HG03457 (cell line): Measurements from ENCODE around the gene RNASE13.
"Not testable (repeated sequence)": the region's sequence is repeated elsewhere in the genome, so short reads cannot be mapped to it uniquely, and the experiment has no call there.

ENCODE experiments used
- ATAC-seq: cut with Tn5 transposase; IDR thresholded peaks from one replicate; pipeline ENCODE4 v1.9.1; 2021; ENCODE audit warnings: moderate number of reproducible peaks; ENCODE audit not compliant: unreplicated experiment

The RNASE13 gene

DNA sequence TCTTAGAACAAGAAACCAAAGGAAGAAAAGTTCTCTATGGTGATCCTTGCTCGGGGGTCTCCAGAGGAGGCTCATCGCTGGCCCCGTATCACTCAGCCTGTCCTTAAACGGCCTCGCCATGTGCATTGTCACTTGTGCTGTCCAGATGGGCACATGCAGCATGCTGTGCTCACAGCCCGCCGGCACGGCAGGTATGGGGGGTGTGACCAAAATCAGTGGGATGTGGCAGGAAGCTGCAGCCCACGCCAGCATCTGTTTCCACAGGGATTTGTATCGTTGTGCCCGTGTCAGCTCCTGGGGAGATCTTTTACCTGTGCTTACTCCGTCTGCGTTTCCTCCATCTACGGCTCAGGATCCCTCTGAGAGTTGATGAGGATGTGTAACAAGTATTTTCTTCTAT, 38.1 kb downstream of the RNASE13 start:
- ATAC-seq, result no peak

DNA sequence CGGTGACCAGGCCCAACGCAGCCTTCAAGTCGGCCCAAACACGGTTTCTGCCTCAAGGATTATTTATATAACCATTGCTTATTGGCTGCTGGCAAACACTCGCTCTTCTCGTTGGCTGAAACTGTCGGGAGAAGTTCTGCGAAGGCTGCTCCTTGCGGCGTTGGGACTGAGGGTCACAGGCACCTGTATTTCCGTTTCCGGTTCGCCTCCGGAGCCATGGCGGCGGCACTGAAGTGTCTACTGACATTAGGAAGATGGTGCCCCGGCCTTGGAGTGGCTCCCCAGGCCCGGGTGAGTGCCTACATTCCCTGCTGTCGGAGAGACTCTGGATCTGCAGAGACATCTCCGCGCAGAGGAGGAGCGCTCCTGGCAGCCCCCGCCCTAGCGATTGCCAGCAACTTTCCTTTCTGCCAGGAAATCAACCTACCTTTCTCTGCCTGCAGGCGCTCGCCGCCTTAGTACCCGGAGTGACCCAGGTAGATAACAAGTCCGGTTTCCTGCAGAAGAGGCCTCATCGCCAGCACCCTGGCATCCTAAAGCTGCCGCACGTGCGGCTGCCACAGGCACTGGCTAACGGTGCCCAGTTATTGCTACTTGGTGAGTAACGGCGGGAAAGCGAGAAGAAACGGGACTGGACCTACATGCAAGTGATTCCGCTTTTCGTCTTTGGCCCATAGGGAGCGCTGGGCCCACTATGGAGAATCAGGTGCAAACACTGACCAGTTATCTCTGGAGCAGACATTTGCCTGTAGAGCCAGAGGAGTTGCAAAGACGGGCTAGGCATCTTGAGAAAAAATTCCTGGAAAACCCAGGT, 44.6 kb downstream of the RNASE13 start, which contains the start of gene METTL17:
Gene METTL17 (plus strand): TSS at position 194 of the 814 bp plus-strand sequence. CDS start 23 bp downstream, at position 217.
- ATAC-seq, result peak; percentile 88

DNA sequence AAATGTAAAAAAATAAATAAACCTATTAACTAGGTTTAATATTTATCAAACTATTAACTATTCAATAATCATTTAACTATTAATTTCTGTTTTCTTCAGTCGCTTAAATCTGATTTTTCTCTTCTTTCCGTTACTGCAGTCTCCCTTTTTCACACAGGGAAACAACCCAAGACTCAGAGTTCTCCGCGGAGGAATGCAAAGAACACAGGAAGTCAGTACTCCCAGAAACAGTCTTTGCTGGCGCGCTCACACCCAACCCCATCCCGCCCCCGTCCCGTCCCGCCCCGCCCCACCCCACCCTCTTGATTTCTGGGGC, 45.2 kb downstream of the RNASE13 start:
- no peak for ATAC-seq

DNA sequence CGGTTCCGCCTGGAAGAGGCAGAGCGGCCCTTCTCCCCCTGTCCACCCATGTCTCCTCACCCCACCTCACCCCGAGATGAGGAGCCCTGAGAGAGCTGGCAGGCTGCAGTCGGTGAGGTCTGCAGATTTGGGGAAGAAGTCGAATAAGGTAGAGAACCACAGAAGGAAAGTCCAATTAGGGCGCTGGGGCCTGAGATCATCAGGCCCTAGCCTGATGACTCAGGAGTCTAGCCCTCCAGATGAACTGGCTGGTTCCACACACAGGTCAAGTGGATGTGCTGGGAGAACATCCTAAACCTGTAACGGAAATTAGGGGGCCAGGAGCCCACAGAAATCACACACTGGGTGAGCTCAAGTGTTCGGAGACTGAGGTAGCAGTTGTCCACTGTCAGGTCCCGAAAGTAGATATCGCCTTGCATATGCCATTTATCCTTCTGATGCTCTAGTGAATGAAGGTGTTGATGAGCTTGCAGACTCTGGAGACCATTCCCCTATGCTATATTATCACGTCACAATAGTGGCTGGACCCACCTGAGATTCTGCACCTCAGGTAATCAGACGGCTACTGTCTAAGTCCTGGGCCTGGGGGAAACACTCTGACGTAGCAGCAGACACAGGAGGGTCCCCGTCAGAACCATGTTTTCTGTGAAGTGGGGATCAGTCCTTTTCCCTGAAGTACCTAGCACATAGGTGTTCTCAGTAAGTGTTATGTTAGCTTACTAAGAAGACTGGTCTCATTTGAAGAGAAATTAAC, 45.7 kb downstream of the RNASE13 start:
- no peak for ATAC-seq

DNA sequence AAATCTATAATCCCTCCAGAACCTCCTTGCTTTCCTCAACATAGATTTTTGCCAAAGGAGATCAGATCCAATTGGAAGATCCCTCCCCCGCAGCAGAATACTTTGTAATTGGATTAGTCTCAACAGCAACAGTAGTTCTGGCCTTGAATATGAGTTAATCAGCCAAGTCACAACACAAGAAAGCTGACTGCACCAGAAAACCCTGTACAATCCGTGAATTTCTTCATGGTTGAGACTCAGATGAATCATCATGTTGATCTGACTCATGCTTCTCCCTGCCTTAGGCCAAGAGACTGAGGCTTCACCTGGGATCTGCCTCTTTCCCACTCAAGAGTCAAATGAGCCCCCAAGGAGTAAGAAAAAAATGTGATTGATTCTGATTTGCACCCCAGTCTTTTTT, 47.8 kb downstream of the RNASE13 start:
- no peak for ATAC-seq

DNA sequence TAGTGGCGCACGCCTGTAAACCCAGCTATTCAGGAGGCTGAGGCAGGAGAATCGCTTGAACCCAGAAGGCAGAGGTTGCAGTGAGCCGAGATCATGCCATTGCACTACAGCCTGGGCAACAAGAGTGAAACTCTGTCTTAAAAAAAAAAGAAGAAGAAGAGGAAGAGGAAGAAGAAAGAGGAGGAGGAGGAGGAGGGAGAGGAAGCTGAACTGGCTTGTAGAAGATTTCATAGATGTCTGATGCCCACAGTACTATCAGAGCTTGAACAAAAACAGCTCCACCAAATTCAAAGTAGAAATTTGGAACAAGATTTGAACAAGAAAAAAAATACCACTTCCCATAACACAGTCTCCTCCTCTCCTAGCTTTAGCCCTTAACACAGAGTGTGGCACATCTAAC, 49.0 kb downstream of the RNASE13 start:
- ATAC-seq, result not testable (repeated sequence)
